ENCODE data around the gene TNFRSF1A. TPM values are rescaled to one million over a fixed set of nuclear protein-coding genes. Genes with fewer than 3 reads are reported as not detected.

The TNFRSF1A gene
- total RNA-seq, 1 experiment from 2014 or later: 59.9 TPM

GRCh38 chr12:6327229-6328041 is 14.4 kb downstream of the TNFRSF1A start:
- Histone ChIP-seq H3K18ac (ENCODE audit: insufficient read length, low read depth, low read length) (no peak overlapping the region), H2BK120ac (ENCODE audit: low read depth, low read length, poor library complexity, severe bottlenecking) (no peak overlapping the region), H2BK20ac (ENCODE audit: low read depth, low read length, poor library complexity, severe bottlenecking) (no peak overlapping the region), H2BK15ac (ENCODE audit: low read depth, low read length) (no peak overlapping the region), H2BK5ac (ENCODE audit: insufficient read length, low read length) (no peak overlapping the region), H3K27me3 (ENCODE audit: insufficient read depth, low read length) (no peaks in the 10 kb centered on the region), H3K27ac (ENCODE audit: insufficient read length, low read depth, low read length) (no peak overlapping the region), H3K4me1 (ENCODE audit: insufficient read depth, low read length) (peaks cover 10% of the 10 kb centered on the region; the same call in 1 of the 2 replicates), H3K23ac (ENCODE audit: insufficient read length, low read depth, low read length) (no peak overlapping the region), H3K9ac (ENCODE audit: extremely low read depth, insufficient read length, low read length) (no peak overlapping the region), H3T11ph (ENCODE audit: low read length) (no peak overlapping the region), H4K5ac (ENCODE audit: insufficient read length, low read depth, low read length) (no peak overlapping the region), H3K4ac (ENCODE audit: low read depth, low read length) (no peak overlapping the region), H3K79me1 (ENCODE audit: insufficient read depth, low read depth, low read length, poor library complexity, severe bottlenecking) (no peaks in the 10 kb centered on the region), H2AFZ (ENCODE audit: low read length) (no peak overlapping the region), H3K14ac (ENCODE audit: insufficient read depth, low read length) (no peak overlapping the region), H2BK12ac (ENCODE audit: insufficient read length, low read depth, low read length) (no peak overlapping the region), H2AK5ac (ENCODE audit: insufficient read length, low read length) (no peak overlapping the region), H3K4me2 (ENCODE audit: insufficient read depth, insufficient read length, low read length) (no peak overlapping the region), H3K56ac (ENCODE audit: insufficient read length, low read depth, low read length) (no peak overlapping the region), H3K79me2 (ENCODE audit: insufficient read depth, low read length) (no peaks in the 10 kb centered on the region), H4K20me1 (ENCODE audit: control insufficient read depth, insufficient read depth, insufficient read length) (no peaks in the 10 kb centered on the region), H4K91ac (ENCODE audit: insufficient read length, low read depth, low read length) (no peak overlapping the region), H3K23me2 (ENCODE audit: insufficient read length, low read depth, low read length, poor library complexity, severe bottlenecking) (no peaks in the 10 kb centered on the region), H4K8ac (replicated peaks; ENCODE audit: insufficient read length, low read depth, low read length) (no peak overlapping the region), H3K9me3 (ENCODE audit: control insufficient read depth, low read depth, low read length) (no peaks in the 10 kb centered on the region)
- no peak overlapping the region for H3K4me3 Mint-ChIP-seq
- peaks cover 42 to 55% of the 10 kb centered on the region in 2 experiments for H3K4me1 Mint-ChIP-seq
- no peak for TF ChIP-seq CTCF (conservative IDR thresholded peaks at IDR 0.05)
- H3K9me3 Mint-ChIP-seq: no peaks in the 10 kb centered on the region
- DNase-seq: no peak
- no peaks in the 10 kb centered on the region for H3K27me3 Mint-ChIP-seq (ENCODE audit: low read depth)
- peaks cover 21 to 52% (median 37%) of the 10 kb centered on the region in 3 experiments; a peak in 6 of 7 replicates for H3K36me3 Mint-ChIP-seq (ENCODE audit: insufficient read depth in 1 of 3, low read depth in 3 of 3)
- WGBS (ENCODE audit: extremely low coverage, insufficient read length, low lambda C conversion rate): no CpG with 5 or more reads among the region's 33 CpGs
- peak overlapping the region in 1 of 3 experiments; percentile 70; a peak in 2 of 7 replicates for H3K27ac Mint-ChIP-seq

Measured in H9 (cell line).